ENCODE data around the gene AUH.

GRCh38 chr9:91341749-91342148 lies 20.0 kb downstream of the AUH start:
- no peak for TF ChIP-seq CTCF (conservative IDR thresholded peaks at IDR 0.05 in 1 of 2, IDR thresholded peaks at IDR 0.05 in 1 of 2; ENCODE audit: low read depth in 1 of 2, low read length in 2 of 2)
- TF ChIP-seq EZH2 (IDR thresholded peaks at IDR 0.05; ENCODE audit: low read length, missing control alignments), result no peak

Data from fibroblast of lung (primary cell).